ENCODE data around the gene SCGN. TPM values are rescaled to one million over a fixed set of nuclear protein-coding genes. Genes with fewer than 3 reads are reported as not detected.

Gene SCGN
- total RNA-seq, 2 experiments from 2014 or later = not detected

DNA sequence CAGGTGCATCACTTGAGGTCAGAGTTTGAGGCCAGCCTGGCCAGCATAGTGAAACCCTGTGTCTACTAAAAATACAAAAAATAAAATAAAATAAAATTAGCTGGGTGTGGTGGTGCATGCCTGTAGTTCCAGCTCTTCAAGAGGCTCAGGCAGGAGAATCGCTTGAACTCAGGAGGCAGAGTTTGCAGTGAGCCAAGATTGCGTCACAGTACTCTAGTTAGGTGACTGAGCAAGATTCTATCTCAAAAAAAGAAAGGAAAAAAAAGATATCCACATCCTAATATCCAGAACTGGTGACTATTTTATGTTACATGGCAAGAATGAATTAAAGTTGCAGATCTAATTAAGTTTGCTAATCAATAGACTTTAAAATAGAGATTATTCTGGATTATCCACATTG, 32.5 kb downstream of the SCGN start:
- Histone ChIP-seq H3K27me3 (ENCODE audit: control insufficient read depth in 1 of 2, insufficient read depth in 2 of 2, low read length in 2 of 2) (peaks cover 10 to 15% of the 10 kb centered on the region in 2 experiments), H3K36me3 (ENCODE audit: insufficient read depth, low read length) (no peaks in the 10 kb centered on the region), H3K27ac (ENCODE audit: low read depth in 1 of 2, low read length in 2 of 2) (no peak overlapping the region), H3K4me1 (ENCODE audit: insufficient read depth, low read length) (no peaks in the 10 kb centered on the region), H3K9me3 (ENCODE audit: control insufficient read depth in 1 of 2, insufficient read depth in 1 of 2, low read length in 2 of 2) (no peaks in the 10 kb centered on the region), H3K4me3 (ENCODE audit: low read length) (no peak overlapping the region)
- H3K27me3 Mint-ChIP-seq = peaks cover 27% of the 10 kb centered on the region
- ChIA-PET POLR2A (no interaction called here), CTCF (no interaction called here)
- no peak overlapping the region for H3K27ac Mint-ChIP-seq
- no peak overlapping the region for H3K4me3 Mint-ChIP-seq
- no peak for DNase-seq
- intact Hi-C loops (cut with DNase I, micrococcal nuclease) = no loop called here
- TF ChIP-seq, protein P1, sequence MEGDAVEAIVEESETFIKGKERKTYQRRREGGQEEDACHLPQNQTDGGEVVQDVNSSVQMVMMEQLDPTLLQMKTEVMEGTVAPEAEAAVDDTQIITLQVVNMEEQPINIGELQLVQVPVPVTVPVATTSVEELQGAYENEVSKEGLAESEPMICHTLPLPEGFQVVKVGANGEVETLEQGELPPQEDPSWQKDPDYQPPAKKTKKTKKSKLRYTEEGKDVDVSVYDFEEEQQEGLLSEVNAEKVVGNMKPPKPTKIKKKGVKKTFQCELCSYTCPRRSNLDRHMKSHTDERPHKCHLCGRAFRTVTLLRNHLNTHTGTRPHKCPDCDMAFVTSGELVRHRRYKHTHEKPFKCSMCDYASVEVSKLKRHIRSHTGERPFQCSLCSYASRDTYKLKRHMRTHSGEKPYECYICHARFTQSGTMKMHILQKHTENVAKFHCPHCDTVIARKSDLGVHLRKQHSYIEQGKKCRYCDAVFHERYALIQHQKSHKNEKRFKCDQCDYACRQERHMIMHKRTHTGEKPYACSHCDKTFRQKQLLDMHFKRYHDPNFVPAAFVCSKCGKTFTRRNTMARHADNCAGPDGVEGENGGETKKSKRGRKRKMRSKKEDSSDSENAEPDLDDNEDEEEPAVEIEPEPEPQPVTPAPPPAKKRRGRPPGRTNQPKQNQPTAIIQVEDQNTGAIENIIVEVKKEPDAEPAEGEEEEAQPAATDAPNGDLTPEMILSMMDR (IDR thresholded peaks at IDR 0.05) = no peak
- no peak for ATAC-seq (ENCODE audit: poor library complexity)
- H3K36me3 Mint-ChIP-seq (ENCODE audit: low read depth) = no peaks in the 10 kb centered on the region
- no peaks in the 10 kb centered on the region for H3K4me1 Mint-ChIP-seq (ENCODE audit: low read depth)
- H3K9me3 Mint-ChIP-seq = no peaks in the 10 kb centered on the region

DNA sequence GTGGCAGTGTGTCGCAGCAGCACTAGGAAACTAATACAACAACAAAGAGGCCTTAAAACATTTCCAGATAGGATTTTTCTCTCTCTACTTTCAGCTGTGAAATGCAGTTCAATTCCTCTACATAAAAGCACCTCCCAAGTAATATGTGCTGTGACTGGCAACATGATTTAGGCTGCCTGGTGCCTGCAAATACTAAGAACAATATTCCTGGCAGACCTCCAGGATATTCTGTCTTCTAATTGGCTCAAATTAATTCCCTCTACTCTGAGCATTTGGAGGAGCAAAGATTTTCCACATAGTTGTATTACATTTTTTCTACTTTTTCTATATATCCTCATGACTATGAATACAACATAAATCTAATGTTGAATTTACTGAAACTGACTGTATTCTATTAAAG, 33.2 kb downstream of the SCGN start:
- CTCF ChIA-PET = no interaction called here
- peaks cover 32% of the 10 kb centered on the region for H3K27me3 Mint-ChIP-seq
- no peak overlapping the region for H3K4me3 Mint-ChIP-seq
- POLR2A ChIA-PET = no interaction called here
- TF ChIP-seq, protein P1 (IDR thresholded peaks at IDR 0.05) = no peak
- Histone ChIP-seq H3K9me3 (ENCODE audit: control insufficient read depth in 1 of 2, insufficient read depth in 1 of 2, low read length in 2 of 2) (no peaks in the 10 kb centered on the region), H3K36me3 (ENCODE audit: insufficient read depth, low read length) (no peaks in the 10 kb centered on the region), H3K4me1 (ENCODE audit: insufficient read depth, low read length) (no peaks in the 10 kb centered on the region), H3K27ac (ENCODE audit: low read depth in 1 of 2, low read length in 2 of 2) (no peak overlapping the region), H3K27me3 (ENCODE audit: control insufficient read depth in 1 of 2, insufficient read depth in 2 of 2, low read length in 2 of 2) (peaks cover 10 to 15% of the 10 kb centered on the region in 2 experiments), H3K4me3 (ENCODE audit: low read length) (no peak overlapping the region)
- H3K27ac Mint-ChIP-seq = no peak overlapping the region
- H3K9me3 Mint-ChIP-seq = no peaks in the 10 kb centered on the region
- ATAC-seq (ENCODE audit: poor library complexity) = no peak
- intact Hi-C loops (cut with DNase I, micrococcal nuclease) = no loop called here
- no peaks in the 10 kb centered on the region for H3K4me1 Mint-ChIP-seq (ENCODE audit: low read depth)
- no peaks in the 10 kb centered on the region for H3K36me3 Mint-ChIP-seq (ENCODE audit: low read depth)
- DNase-seq = no peak

DNA sequence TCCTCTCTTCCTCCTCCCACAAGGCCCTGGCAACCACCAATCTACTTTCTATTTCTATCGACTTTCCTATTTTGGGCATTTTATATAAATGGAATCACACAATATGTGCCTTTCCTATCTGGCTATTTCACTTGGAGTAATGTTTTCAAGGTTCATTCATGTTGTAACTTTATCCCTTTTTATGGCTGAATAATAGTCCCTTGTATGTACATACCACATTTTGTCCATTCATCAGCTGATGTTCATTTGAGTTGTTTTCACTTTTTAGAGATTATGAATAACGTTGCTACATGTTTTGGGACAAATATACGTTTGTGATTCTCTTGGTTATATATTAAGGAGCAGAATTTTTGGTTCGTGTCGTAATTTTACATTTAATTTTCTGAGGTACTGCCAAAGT, 33.9 kb downstream of the SCGN start:
- H3K4me1 ChIP-seq (ENCODE audit: insufficient read depth, low read length) = no peaks in the 10 kb centered on the region
- no peak overlapping the region for H3K4me3 ChIP-seq (ENCODE audit: low read length)
- H3K27ac ChIP-seq (ENCODE audit: low read depth in 1 of 2, low read length in 2 of 2) = no peak overlapping the region
- H3K27me3 ChIP-seq (ENCODE audit: control insufficient read depth in 1 of 2, insufficient read depth in 2 of 2, low read length in 2 of 2) = peaks cover 10 to 15% of the 10 kb centered on the region in 2 experiments
- no peaks in the 10 kb centered on the region for H3K4me1 Mint-ChIP-seq (ENCODE audit: low read depth)
- ChIA-PET POLR2A (no interaction called here), CTCF (no interaction called here)
- H3K9me3 ChIP-seq (ENCODE audit: control insufficient read depth in 1 of 2, insufficient read depth in 1 of 2, low read length in 2 of 2) = no peaks in the 10 kb centered on the region
- H3K4me3 Mint-ChIP-seq = no peak overlapping the region
- no peaks in the 10 kb centered on the region for H3K9me3 Mint-ChIP-seq
- TF ChIP-seq, protein P1 (IDR thresholded peaks at IDR 0.05) = no peak
- intact Hi-C loops (cut with DNase I, micrococcal nuclease) = no loop called here
- no peaks in the 10 kb centered on the region for H3K36me3 Mint-ChIP-seq (ENCODE audit: low read depth)
- H3K36me3 ChIP-seq (ENCODE audit: insufficient read depth, low read length) = no peaks in the 10 kb centered on the region
- ATAC-seq (ENCODE audit: poor library complexity) (no peak), DNase-seq (no peak)
- no peak overlapping the region for H3K27ac Mint-ChIP-seq
- H3K27me3 Mint-ChIP-seq = peaks cover 36% of the 10 kb centered on the region
